PFSK-1 (cell line): ENCODE data around the gene SRRM1.

Source experiments
- FOXP2 ChIP-seq: optimal IDR thresholded peaks from 2 replicates; pipeline ENCODE3; 2011; ENCODE audit warnings: borderline replicate concordance, control low read depth, inconsistent platforms; ENCODE audit not compliant: insufficient read depth; ENCODE audit errors: extremely low read length, extremely low read depth
- POLR2AphosphoS5 ChIP-seq: IDR thresholded peaks from 2 replicates; pipeline ENCODE4 v1.6.1; 2012; ENCODE audit warnings: low read depth, mild to moderate bottlenecking, control low read depth, low read length, moderate library complexity
- TAF1 ChIP-seq: IDR thresholded peaks from 2 replicates; pipeline ENCODE4 v1.6.1; 2012; ENCODE audit warnings: low read length, control low read depth, borderline replicate concordance; ENCODE audit not compliant: insufficient read depth
- TF ChIP-seq, protein P1 (sequence below), 2 experiments: IDR thresholded peaks; 2 replicates each; pipeline versions ENCODE4 v1.6.1 to v1.8.0; 2011 to 2012; ENCODE audit warnings: low read depth in 2 of 2, low read length in 2 of 2, control low read depth in 1 of 2, inconsistent platforms in 1 of 2, mild to moderate bottlenecking in 1 of 2, moderate library complexity in 1 of 2; ENCODE audit not compliant: insufficient read depth in 1 of 2

DNA sequence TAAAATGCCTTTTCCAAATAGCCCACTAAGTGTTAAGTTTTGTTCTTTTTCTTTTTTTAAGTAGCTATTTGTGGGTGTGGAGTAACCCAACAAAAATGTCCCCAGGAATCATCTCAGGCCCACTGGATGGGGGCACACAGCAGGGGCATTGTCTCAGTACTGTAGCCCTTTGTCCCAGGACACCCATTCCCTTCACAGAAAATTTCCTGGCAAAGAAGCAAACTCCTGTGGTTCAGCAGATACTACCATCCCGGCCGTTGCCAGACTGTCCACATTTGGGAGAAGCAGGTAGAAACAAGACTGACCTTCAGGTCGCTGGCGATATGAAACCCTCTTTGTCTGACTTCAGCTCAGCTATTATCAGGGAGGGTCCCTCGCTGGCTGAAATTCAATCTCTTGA, 23.7 kb upstream of the SRRM1 start:
- TF ChIP-seq POLR2AphosphoS5: no peak
- TF ChIP-seq FOXP2: no peak
- TF ChIP-seq TAF1: no peak
- TF ChIP-seq, protein P1, sequence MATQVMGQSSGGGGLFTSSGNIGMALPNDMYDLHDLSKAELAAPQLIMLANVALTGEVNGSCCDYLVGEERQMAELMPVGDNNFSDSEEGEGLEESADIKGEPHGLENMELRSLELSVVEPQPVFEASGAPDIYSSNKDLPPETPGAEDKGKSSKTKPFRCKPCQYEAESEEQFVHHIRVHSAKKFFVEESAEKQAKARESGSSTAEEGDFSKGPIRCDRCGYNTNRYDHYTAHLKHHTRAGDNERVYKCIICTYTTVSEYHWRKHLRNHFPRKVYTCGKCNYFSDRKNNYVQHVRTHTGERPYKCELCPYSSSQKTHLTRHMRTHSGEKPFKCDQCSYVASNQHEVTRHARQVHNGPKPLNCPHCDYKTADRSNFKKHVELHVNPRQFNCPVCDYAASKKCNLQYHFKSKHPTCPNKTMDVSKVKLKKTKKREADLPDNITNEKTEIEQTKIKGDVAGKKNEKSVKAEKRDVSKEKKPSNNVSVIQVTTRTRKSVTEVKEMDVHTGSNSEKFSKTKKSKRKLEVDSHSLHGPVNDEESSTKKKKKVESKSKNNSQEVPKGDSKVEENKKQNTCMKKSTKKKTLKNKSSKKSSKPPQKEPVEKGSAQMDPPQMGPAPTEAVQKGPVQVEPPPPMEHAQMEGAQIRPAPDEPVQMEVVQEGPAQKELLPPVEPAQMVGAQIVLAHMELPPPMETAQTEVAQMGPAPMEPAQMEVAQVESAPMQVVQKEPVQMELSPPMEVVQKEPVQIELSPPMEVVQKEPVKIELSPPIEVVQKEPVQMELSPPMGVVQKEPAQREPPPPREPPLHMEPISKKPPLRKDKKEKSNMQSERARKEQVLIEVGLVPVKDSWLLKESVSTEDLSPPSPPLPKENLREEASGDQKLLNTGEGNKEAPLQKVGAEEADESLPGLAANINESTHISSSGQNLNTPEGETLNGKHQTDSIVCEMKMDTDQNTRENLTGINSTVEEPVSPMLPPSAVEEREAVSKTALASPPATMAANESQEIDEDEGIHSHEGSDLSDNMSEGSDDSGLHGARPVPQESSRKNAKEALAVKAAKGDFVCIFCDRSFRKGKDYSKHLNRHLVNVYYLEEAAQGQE (IDR thresholded peaks at IDR 0.05; ENCODE audit: insufficient read depth in 1 of 2, low read depth in 2 of 2, low read length in 2 of 2): no peak
